ENCODE measurements around the gene MAD1L1. TPM values are rescaled to one million over a fixed set of nuclear protein-coding genes. Genes with fewer than 3 reads are reported as not detected.
A peak's percentile ranks its signal among the peaks of the same experiment; 100 is the strongest.
"Not testable (repeated sequence)": the region's sequence is repeated elsewhere in the genome, so short reads cannot be mapped to it uniquely, and the experiment has no call there.

MAD1L1 gene
- total and polyA plus RNA-seq, 2 of the 13 experiments (the other 11 are each of a cell fraction or from before 2014, with no cell fraction given) = 17.4 to 64.7 TPM

- peak; percentile 67; the same call in 1 of the 2 replicates for TF ChIP-seq ZGPAT (CRISPR knock-in tag; IDR thresholded peaks at IDR 0.05)
- peak; percentile 64 for TF ChIP-seq FOXP4 (CRISPR knock-in tag; IDR thresholded peaks at IDR 0.05)
- 0 out of 2 replicates have a peak, but pooled peaks have one; percentile 28 for TF ChIP-seq MXD4 (CRISPR knock-in tag; IDR thresholded peaks at IDR 0.05)
- peak; percentile 67 for TF ChIP-seq GATAD2A (CRISPR knock-in tag; IDR thresholded peaks at IDR 0.05)
- TF ChIP-seq ZNF362 (CRISPR knock-in tag; IDR thresholded peaks at IDR 0.05; ENCODE audit: borderline replicate concordance) = peak; percentile 26; the same call in 1 of the 2 replicates
- TF ChIP-seq THAP11 (CRISPR knock-in tag; IDR thresholded peaks at IDR 0.05) = 0 out of 2 replicates have a peak, but pooled peaks have one; percentile 29
- TF ChIP-seq NR2F6, SOX13, SOX6 (IDR thresholded peaks at IDR 0.05): not testable (repeated sequence)
- TF ChIP-seq NR2F6 (CRISPR knock-in tag; IDR thresholded peaks at IDR 0.05) = 0 out of 2 replicates have a peak, but pooled peaks have one; percentile 9
- TF ChIP-seq TFE3 (CRISPR knock-in tag; IDR thresholded peaks at IDR 0.05) = peak; percentile 39; the same call in 1 of the 2 replicates
- peak; percentile 33; the same call in 1 of the 2 replicates for TF ChIP-seq FOSL2 (CRISPR knock-in tag; IDR thresholded peaks at IDR 0.05)
- peak; percentile 52; the same call in 1 of the 2 replicates for TF ChIP-seq MED1 (CRISPR knock-in tag; IDR thresholded peaks at IDR 0.05)
- peak; percentile 35; the same call in 1 of the 2 replicates for TF ChIP-seq MYC (CRISPR knock-in tag; IDR thresholded peaks at IDR 0.05; ENCODE audit: borderline replicate concordance)
- TF ChIP-seq ARID5B (CRISPR knock-in tag; IDR thresholded peaks at IDR 0.05) = peak; percentile 74
- TF ChIP-seq SOX13 (CRISPR knock-in tag; conservative IDR thresholded peaks at IDR 0.05 in 1 of 2, IDR thresholded peaks at IDR 0.05 in 1 of 2) = peak in 1 of 2 experiments; percentile 83; a peak in 2 of 4 replicates
- TF ChIP-seq ETV5 (CRISPR knock-in tag; IDR thresholded peaks at IDR 0.05; ENCODE audit: borderline replicate concordance) = peak; percentile 50; the same call in 1 of the 2 replicates
- peak; percentile 79 for TF ChIP-seq RARA (CRISPR knock-in tag; IDR thresholded peaks at IDR 0.05)
- peak; percentile 76 for TF ChIP-seq SOX5 (CRISPR knock-in tag; IDR thresholded peaks at IDR 0.05; ENCODE audit: borderline replicate concordance)
- TF ChIP-seq SOX6 (CRISPR knock-in tag; IDR thresholded peaks at IDR 0.05) = peak; percentile 70
These were observed 70.5 kb downstream of the MAD1L1 start (continued) for GRCh38 chr7:2162004-2162902.

All from HepG2 (cell line).